HG03097 (cell line): ENCODE measurements around the gene FIGNL1.

Source experiments
- ATAC-seq: cut with Tn5 transposase; IDR thresholded peaks from one replicate; pipeline ENCODE4 v1.9.1; 2021; ENCODE audit not compliant: unreplicated experiment, low FRiP score

The FIGNL1 gene

GRCh38 chr7:50449881-50450589 is at the start of gene FIGNL1:
Gene FIGNL1 (minus strand): TSS chr7:50450350. CDS start chr7:50447287, 3,063 bp downstream.
- peak; percentile 85 for ATAC-seq

GRCh38 chr7:50499092-50499491 is 48.9 kb upstream of the FIGNL1 start:
- ATAC-seq: no peak

GRCh38 chr7:50497968-50498367 is 47.8 kb upstream of the FIGNL1 start:
- ATAC-seq: no peak

GRCh38 chr7:50497068-50497642 is 47.0 kb upstream of the FIGNL1 start:
- ATAC-seq: no peak

- ATAC-seq: no peak
Observed at GRCh38 chr7:50496569-50496968, 46.4 kb upstream of the FIGNL1 start.

GRCh38 chr7:50495746-50496145 is 45.6 kb upstream of the FIGNL1 start:
- no peak for ATAC-seq

- ATAC-seq: no peak
Observed at GRCh38 chr7:50492770-50493519, 42.8 kb upstream of the FIGNL1 start.

- ATAC-seq: no peak
Observed at GRCh38 chr7:50491943-50492342, 41.8 kb upstream of the FIGNL1 start.

- ATAC-seq: no peak
Observed at GRCh38 chr7:50491209-50491608, 41.1 kb upstream of the FIGNL1 start.

GRCh38 chr7:50488379-50488778 is 38.2 kb upstream of the FIGNL1 start:
- ATAC-seq: no peak

GRCh38 chr7:50486512-50486911 is 36.4 kb upstream of the FIGNL1 start:
- no peak for ATAC-seq

- no peak for ATAC-seq
Observed at GRCh38 chr7:50481867-50482266, 31.7 kb upstream of the FIGNL1 start.

- no peak for ATAC-seq
Observed at GRCh38 chr7:50480797-50481196, 30.6 kb upstream of the FIGNL1 start.

GRCh38 chr7:50479743-50480517 is 29.8 kb upstream of the FIGNL1 start:
- no peak for ATAC-seq

GRCh38 chr7:50477640-50478039 is 27.5 kb upstream of the FIGNL1 start:
- no peak for ATAC-seq

- ATAC-seq: no peak
Observed at GRCh38 chr7:50476953-50477625, 26.9 kb upstream of the FIGNL1 start.

- ATAC-seq: peak; percentile 53
Observed at GRCh38 chr7:50475340-50475739, 25.2 kb upstream of the FIGNL1 start.

GRCh38 chr7:50474382-50475160 is 24.4 kb upstream of the FIGNL1 start:
- ATAC-seq: no peak

GRCh38 chr7:50473531-50473930 is 23.4 kb upstream of the FIGNL1 start:
- no peak for ATAC-seq

GRCh38 chr7:50472427-50472826 is 22.3 kb upstream of the FIGNL1 start:
- no peak for ATAC-seq
